GM18907 (cell line): ENCODE measurements around the gene OXLD1.
"Not testable (repeated sequence)": the region's sequence is repeated elsewhere in the genome, so short reads cannot be mapped to it uniquely, and the experiment has no call there.

Experiments
- ATAC-seq: cut with Tn5 transposase; IDR thresholded peaks from one replicate; pipeline ENCODE4 v1.9.1; 2021; ENCODE audit warnings: mild to moderate bottlenecking, moderate library complexity; ENCODE audit not compliant: unreplicated experiment

Gene OXLD1

DNA sequence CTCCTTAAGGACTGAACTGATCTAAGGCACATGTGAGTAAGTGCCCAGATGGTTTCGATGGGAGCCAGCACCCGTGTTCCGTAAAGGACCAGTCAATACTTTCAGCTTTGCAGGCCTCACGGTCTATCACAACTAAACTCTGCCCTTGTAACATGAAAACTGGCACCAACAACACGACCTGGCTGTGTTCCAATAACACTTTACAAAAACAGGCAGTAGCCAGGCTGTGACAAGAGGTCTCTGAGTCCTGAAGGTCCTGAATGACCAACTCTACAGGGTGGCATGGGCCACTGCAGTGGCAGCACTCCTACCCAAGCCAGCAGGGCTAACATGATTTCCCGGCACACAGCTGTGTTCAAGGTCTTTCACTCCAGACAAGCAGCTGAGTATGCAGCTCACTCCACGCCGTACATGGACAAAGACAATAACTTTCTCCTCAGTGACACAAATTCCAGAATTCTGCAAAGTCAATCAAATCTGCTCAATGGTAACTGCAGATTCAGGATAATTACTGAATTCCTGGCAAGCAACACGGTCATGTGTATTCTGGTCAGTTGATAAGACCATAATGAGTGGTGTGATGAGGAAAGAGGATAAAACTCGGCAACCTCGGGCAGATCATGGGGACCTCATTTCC lies 44.8 kb downstream of the OXLD1 start:
- no peak for ATAC-seq

- ATAC-seq: not testable (repeated sequence)
Observed at GRCh38 chr17:81618307-81618706, 48.1 kb downstream of the OXLD1 start.

- ATAC-seq: no peak
Observed at GRCh38 chr17:81616877-81617276, 49.5 kb downstream of the OXLD1 start.

- no peak for ATAC-seq
Observed at GRCh38 chr17:81615401-81615930, 50.9 kb downstream of the OXLD1 start.
